GM23338 (cell line): ENCODE results near the gene ABCB11. TPM values are rescaled to one million over a fixed set of nuclear protein-coding genes. Genes with fewer than 3 reads are reported as not detected.

ENCODE experiments used
- ATAC-seq: fragments of 200-7000 bp; cut with Tn5 transposase; 3 replicates; pipeline ENCODE4 v1.9.1; 2020
- DNase-seq: peaks from one replicate; pipeline ENCODE4 v3.0.0-alpha.2; 2015; ENCODE audit warnings: low spot score
- H2AFZ ChIP-seq: fragments of 200-600 bp; sonication (generic); 2 replicates; pipeline ENCODE4 v1.8.0; 2016; ENCODE audit warnings: antibody characterized with exemption, mild to moderate bottlenecking, moderate library complexity
- H3F3A ChIP-seq: fragments of 200-600 bp; sonication (generic); replicated peaks from 2 replicates; pipeline ENCODE4 v1.8.0; 2017; ENCODE audit warnings: antibody characterized with exemption, mixed run types, low read depth
- H3K27ac ChIP-seq: fragments of 200-600 bp; sonication (generic); 2 replicates; pipeline ENCODE4 v1.6.1; 2016; ENCODE audit warnings: low read depth
- H3K27me3 ChIP-seq: fragments of 200-600 bp; sonication (generic); 2 replicates; pipeline ENCODE4 v1.8.0; 2016; ENCODE audit warnings: mild to moderate bottlenecking, mixed run types, moderate library complexity; ENCODE audit not compliant: insufficient read depth
- H3K36me3 ChIP-seq: fragments of 200-600 bp; sonication (generic); 2 replicates; pipeline ENCODE4 v1.8.0; 2016; ENCODE audit warnings: mild to moderate bottlenecking; ENCODE audit not compliant: insufficient read depth
- H3K4me1 ChIP-seq: fragments of 200-600 bp; sonication (generic); 2 replicates; pipeline ENCODE4 v1.8.0; 2016; ENCODE audit warnings: mild to moderate bottlenecking, moderate library complexity; ENCODE audit not compliant: insufficient read depth
- H3K4me2 ChIP-seq: fragments of 200-600 bp; sonication (generic); 2 replicates; pipeline ENCODE4 v1.7.1; 2017; ENCODE audit warnings: mixed run types
- H3K4me3 ChIP-seq: fragments of 200-600 bp; sonication (generic); 2 replicates; pipeline ENCODE4 v1.6.1; 2016; ENCODE audit warnings: mixed run types
- H3K79me2 ChIP-seq: fragments of 200-600 bp; sonication (generic); replicated peaks from 2 replicates; pipeline ENCODE4 v1.8.0; 2017; ENCODE audit warnings: mild to moderate bottlenecking; ENCODE audit not compliant: insufficient read depth
- H3K9me2 ChIP-seq: fragments of 200-600 bp; sonication (generic); 2 replicates; pipeline ENCODE4 v1.8.0; 2017; ENCODE audit not compliant: insufficient read depth
- H4K20me1 ChIP-seq: fragments of 200-600 bp; sonication (generic); replicated peaks from 2 replicates; pipeline ENCODE4 v1.8.0; 2017; ENCODE audit warnings: mild to moderate bottlenecking; ENCODE audit not compliant: insufficient read depth
- H3K27ac Mint-ChIP-seq: 2 replicates; pipeline ENCODE4 v1.8.0; 2020; ENCODE audit warnings: inconsistent platforms, mild to moderate bottlenecking, moderate library complexity, mixed read lengths
- H3K27me3 Mint-ChIP-seq: 3 replicates; pipeline ENCODE4 v1.8.0; 2022; ENCODE audit warnings: low read depth, mild to moderate bottlenecking, moderate library complexity, mixed read lengths, inconsistent platforms; ENCODE audit not compliant: insufficient read depth, poor library complexity
- H3K36me3 Mint-ChIP-seq: 3 replicates; pipeline ENCODE4 v1.8.0; 2021; ENCODE audit warnings: low read depth, mild to moderate bottlenecking, inconsistent platforms, moderate library complexity, mixed read lengths
- H3K4me1 Mint-ChIP-seq: 3 replicates; pipeline ENCODE4 v1.8.0; 2020; ENCODE audit warnings: mild to moderate bottlenecking, inconsistent platforms, mixed read lengths
- H3K4me3 Mint-ChIP-seq: 3 replicates; pipeline ENCODE4 v1.8.0; 2021; ENCODE audit warnings: moderate library complexity, mild to moderate bottlenecking, inconsistent platforms, mixed read lengths
- H3K9me3 Mint-ChIP-seq: 3 replicates; pipeline ENCODE4 v1.8.0; 2020; ENCODE audit warnings: moderate library complexity, mild to moderate bottlenecking, inconsistent platforms, mixed read lengths
- ETS1 ChIP-seq: IDR thresholded peaks from 2 replicates; pipeline ENCODE4 v1.6.1; 2016; ENCODE audit warnings: antibody characterized with exemption
- EZH2 ChIP-seq: fragments of 200-600 bp; sonication (generic); IDR thresholded peaks from one replicate; pipeline ENCODE4 v1.8.0; 2017; ENCODE audit warnings: antibody characterized with exemption, mild to moderate bottlenecking, low read depth; ENCODE audit not compliant: unreplicated experiment
- EZH2phosphoT487 ChIP-seq: fragments of 200-600 bp; sonication (generic); IDR thresholded peaks from one replicate; pipeline ENCODE4 v1.8.1; 2018; ENCODE audit warnings: antibody characterized with exemption; ENCODE audit not compliant: unreplicated experiment
- JUNB ChIP-seq: IDR thresholded peaks from one replicate; pipeline ENCODE4 v1.6.1; 2016; ENCODE audit warnings: antibody characterized with exemption; ENCODE audit not compliant: unreplicated experiment
- NANOG ChIP-seq: IDR thresholded peaks from 2 replicates; pipeline ENCODE4 v1.6.1; 2016; ENCODE audit warnings: antibody characterized with exemption, borderline replicate concordance
- REST ChIP-seq: IDR thresholded peaks from one replicate; pipeline ENCODE4 v1.6.1; 2018; ENCODE audit warnings: antibody characterized with exemption; ENCODE audit not compliant: unreplicated experiment
- STAT1 ChIP-seq: IDR thresholded peaks from one replicate; pipeline ENCODE4 v1.6.1; 2016; ENCODE audit warnings: antibody characterized with exemption; ENCODE audit not compliant: unreplicated experiment
- ZNF114 ChIP-seq: fragments of 250-450 bp; sonication (Bioruptor Pico); IDR thresholded peaks from 2 replicates; pipeline ENCODE4 v1.5.0; 2020; ENCODE audit warnings: mild to moderate bottlenecking, moderate library complexity
- ZNF331 ChIP-seq: fragments of 250-450 bp; sonication (Bioruptor Pico); IDR thresholded peaks from 2 replicates; pipeline ENCODE4 v1.5.0; 2020; ENCODE audit warnings: low read depth, mild to moderate bottlenecking, moderate library complexity
- ZNF462 ChIP-seq: fragments of 250-450 bp; sonication (Bioruptor Pico); IDR thresholded peaks from 2 replicates; pipeline ENCODE4 v1.5.0; 2020; ENCODE audit warnings: mild to moderate bottlenecking, moderate library complexity
- polyA plus RNA-seq: library from polyadenylated mRNA; unstranded; fragments of >200 nt; fragmentation: Nextera tagmentation; extraction: Ambion mirVana; gene quantifications from 2 replicates; pipeline ENCODE4 v1.2.1, GENCODE V29; 2016
- total RNA-seq: library from RNA; depleted of rRNA; stranded (reverse); fragments of >200 nt; shearing (Covaris generic); gene quantifications from 2 replicates; pipeline ENCODE4 v1.2.3, GENCODE V29; 2014

The ABCB11 gene
- total and polyA plus RNA-seq, 2 experiments from 2014 or later = not detected

GRCh38 chr2:168892327-168892726 lies 138.8 kb downstream of the ABCB11 start:
- Histone ChIP-seq H3K36me3 (no peaks in the 10 kb centered on the region), H3K9me2 (no peaks in the 10 kb centered on the region), H2AFZ (no peak overlapping the region), H3K4me3 (no peak overlapping the region), H3K4me2 (no peak overlapping the region), H3K4me1 (peaks cover 6% of the 10 kb centered on the region; the same call in 1 of the 2 replicates), H3K27ac (no peak overlapping the region), H3K27me3 (no peaks in the 10 kb centered on the region), H3K79me2 (peaks cover 8% of the 10 kb centered on the region), H3F3A (no peaks in the 10 kb centered on the region), H4K20me1 (no peaks in the 10 kb centered on the region)
- ATAC-seq = no peak
- no peak for DNase-seq
- Mint-ChIP-seq H3K27ac (no peak overlapping the region), H3K36me3 (peaks cover 11% of the 10 kb centered on the region), H3K27me3 (peaks cover 2% of the 10 kb centered on the region), H3K4me1 (peaks cover 2% of the 10 kb centered on the region; the same call in 1 of the 3 replicates), H3K9me3 (no peaks in the 10 kb centered on the region), H3K4me3 (no peak overlapping the region)
- TF ChIP-seq JUNB (no peak), NANOG (no peak), ZNF462 (CRISPR knock-in tag) (no peak), ZNF331 (CRISPR knock-in tag) (no peak), ZNF114 (CRISPR knock-in tag) (no peak)

GRCh38 chr2:168890006-168890782 lies 140.9 kb downstream of the ABCB11 start, which contains the start of gene SPC25:
TSS of gene SPC25 (minus strand) at chr2:168890430. CDS start at chr2:168889519, 911 bp downstream.
- H2AFZ ChIP-seq = peak within 1 kb of the TSS; percentile 86
- no peaks in the 10 kb centered on the region for H3K36me3 ChIP-seq
- no peaks in the 10 kb centered on the region for H3K9me3 Mint-ChIP-seq
- H3K4me3 ChIP-seq = peak within 1 kb of the TSS; percentile 70
- H3K79me2 ChIP-seq = peaks cover 8% of the 10 kb centered on the region
- H3K4me1 Mint-ChIP-seq = peaks cover 2% of the 10 kb centered on the region; the same call in 1 of the 3 replicates
- DNase-seq = peak; percentile 98
- no peak within 1 kb of the TSS for H3K27ac ChIP-seq
- peak; percentile 99 for ATAC-seq
- H3K27me3 ChIP-seq = no peaks in the 10 kb centered on the region
- H3K27ac Mint-ChIP-seq = peak within 1 kb of the TSS; percentile 95
- H3F3A ChIP-seq = no peaks in the 10 kb centered on the region
- peak within 1 kb of the TSS; percentile 81 for H3K4me2 ChIP-seq
- H3K9me2 ChIP-seq = no peaks in the 10 kb centered on the region
- peaks cover 2% of the 10 kb centered on the region for H3K27me3 Mint-ChIP-seq
- no peaks in the 10 kb centered on the region for H4K20me1 ChIP-seq
- peak within 1 kb of the TSS; percentile 97 for H3K4me3 Mint-ChIP-seq
- peaks cover 6% of the 10 kb centered on the region; the same call in 1 of the 2 replicates for H3K4me1 ChIP-seq
- peaks cover 26% of the 10 kb centered on the region for H3K36me3 Mint-ChIP-seq
- TF ChIP-seq EZH2 = no peak
- TF ChIP-seq JUNB = no peak
- no peak for TF ChIP-seq NANOG
- TF ChIP-seq STAT1 = no peak
- no peak for TF ChIP-seq EZH2phosphoT487
- TF ChIP-seq ETS1 = peak; percentile 88
- no peak for TF ChIP-seq ZNF331 (CRISPR knock-in tag)
- no peak for TF ChIP-seq REST
